CD4-positive, CD25-positive, alpha-beta regulatory T cell (primary cell): Measurements from ENCODE around the gene HEPACAM. TPM values are rescaled to one million over a fixed set of nuclear protein-coding genes. Genes with fewer than 3 reads are reported as not detected.

Experiments used
- ATAC-seq, 2 donors: fragments of 150-1000 bp; cut with Tn5 transposase; one replicate each; pipeline ENCODE4 v1.10.0; 2021; ENCODE audit warnings: low read depth in 2 of 2, moderate number of reproducible peaks in 2 of 2, moderate library complexity in 1 of 2
- DNase-seq, 3 donors: peaks; one replicate each; pipeline versions ENCODE4 v3.0.0 to v3.0.0-alpha.2; 2012 to 2022; ENCODE audit warnings: mixed read lengths in 1 of 3
- H3K27ac ChIP-seq: one replicate; pipeline ENCODE4 v1.7.0; 2013; ENCODE audit warnings: mild to moderate bottlenecking, low read length; ENCODE audit not compliant: insufficient read depth, poor library complexity, severe bottlenecking
- H3K27me3 ChIP-seq: one replicate; pipeline ENCODE4 v1.7.0; 2013; ENCODE audit warnings: low read length; ENCODE audit not compliant: control insufficient read depth, insufficient read depth
- H3K36me3 ChIP-seq: one replicate; pipeline ENCODE4 v1.7.0; 2013; ENCODE audit warnings: mild to moderate bottlenecking, low read length, moderate library complexity; ENCODE audit not compliant: control insufficient read depth, insufficient read depth
- H3K4me1 ChIP-seq: 2 replicates; pipeline ENCODE4 v1.7.0; 2013; ENCODE audit warnings: mild to moderate bottlenecking, low read length; ENCODE audit not compliant: insufficient read depth, control insufficient read depth, poor library complexity, severe bottlenecking
- H3K4me3 ChIP-seq: one replicate; pipeline ENCODE4 v1.7.0; 2013; ENCODE audit warnings: low read depth, mild to moderate bottlenecking, low read length, moderate library complexity
- H3K9me3 ChIP-seq, 2 experiments: 1 replicate in 1 of 2; 2 replicates in 1 of 2; pipeline ENCODE4 v1.7.0; 2013; ENCODE audit warnings: low read length in 2 of 2, mild to moderate bottlenecking in 1 of 2, moderate library complexity in 1 of 2; ENCODE audit not compliant: control insufficient read depth in 2 of 2
- H3K27ac Mint-ChIP-seq, 3 donors: one replicate each; pipeline ENCODE4 v1.8.0; 2020 to 2022; ENCODE audit warnings: mild to moderate bottlenecking in 3 of 3, mixed read lengths in 3 of 3, moderate library complexity in 2 of 3
- H3K27me3 Mint-ChIP-seq: one replicate; pipeline ENCODE4 v1.8.0; 2022; ENCODE audit warnings: mild to moderate bottlenecking, mixed read lengths
- H3K36me3 Mint-ChIP-seq: one replicate; pipeline ENCODE4 v1.8.0; 2020; ENCODE audit warnings: mixed read lengths
- H3K4me1 Mint-ChIP-seq, 4 donors: one replicate each; pipeline ENCODE4 v1.8.0; 2020 to 2022; ENCODE audit warnings: mixed read lengths in 4 of 4, mild to moderate bottlenecking in 1 of 4
- H3K4me3 Mint-ChIP-seq, 4 donors: one replicate each; pipeline ENCODE4 v1.8.0; 2020 to 2022; ENCODE audit warnings: mild to moderate bottlenecking in 4 of 4, mixed read lengths in 4 of 4, moderate library complexity in 3 of 4
- H3K9me3 Mint-ChIP-seq, 7 donors: one replicate each; pipeline ENCODE4 v1.8.0; 2020 to 2022; ENCODE audit warnings: mixed read lengths in 7 of 7, mild to moderate bottlenecking in 3 of 7, moderate library complexity in 2 of 7
- polyA plus RNA-seq, 4 donors: library from polyadenylated mRNA; unstranded; fragments of 300-500 nt; fragmentation: Illumina TruSeq; gene quantifications; one replicate each; pipeline ENCODE4 v1.2.3, GENCODE V29; 2021
- total RNA-seq: library from RNA; stranded (reverse); gene quantifications from one replicate; pipeline ENCODE4 v1.2.3, GENCODE V29; 2022

Gene HEPACAM
- total and polyA plus RNA-seq, 5 donors from 2014 or later = not detected

GRCh38 chr11:124928942-124929665, 6.7 kb downstream of the HEPACAM start:
- no peak for ATAC-seq
- no peak overlapping the region for H3K27ac ChIP-seq
- no peaks in the 10 kb centered on the region for H3K36me3 ChIP-seq
- Mint-ChIP-seq H3K4me1 (peaks cover 0 to 11% (median 7%) of the 10 kb centered on the region in 4 donors), H3K27ac (no peak overlapping the region), H3K4me3 (no peak overlapping the region), H3K36me3 (no peaks in the 10 kb centered on the region), H3K27me3 (no peaks in the 10 kb centered on the region), H3K9me3 (no peaks in the 10 kb centered on the region)
- H3K27me3 ChIP-seq = peaks cover 1% of the 10 kb centered on the region
- DNase-seq = no peak
- H3K4me3 ChIP-seq = no peak overlapping the region
- H3K4me1 ChIP-seq = no peaks in the 10 kb centered on the region
- no peaks in the 10 kb centered on the region for H3K9me3 ChIP-seq

GRCh38 chr11:124923296-124923695, 12.6 kb downstream of the HEPACAM start:
- H3K9me3 Mint-ChIP-seq = no peaks in the 10 kb centered on the region
- H3K27ac ChIP-seq = no peak overlapping the region
- H3K27ac Mint-ChIP-seq = peak overlapping the region in 1 of 3 donors; percentile 9
- peaks cover 13% of the 10 kb centered on the region for H3K27me3 Mint-ChIP-seq
- H3K4me1 Mint-ChIP-seq = peaks cover 0 to 26% (median 6%) of the 10 kb centered on the region in 4 donors
- H3K36me3 Mint-ChIP-seq = peaks cover 3% of the 10 kb centered on the region
- no peaks in the 10 kb centered on the region for H3K9me3 ChIP-seq
- H3K36me3 ChIP-seq = no peaks in the 10 kb centered on the region
- peaks cover 5% of the 10 kb centered on the region for H3K4me1 ChIP-seq
- peak in 1 of 2 donors; percentile 31 for ATAC-seq
- H3K27me3 ChIP-seq = no peaks in the 10 kb centered on the region
- no peak overlapping the region for H3K4me3 ChIP-seq
- H3K4me3 Mint-ChIP-seq = peak overlapping the region in 2 of 4 donors; percentile 1 to 34
- DNase-seq = peak in 1 of 3 donors; percentile 28

DNA sequence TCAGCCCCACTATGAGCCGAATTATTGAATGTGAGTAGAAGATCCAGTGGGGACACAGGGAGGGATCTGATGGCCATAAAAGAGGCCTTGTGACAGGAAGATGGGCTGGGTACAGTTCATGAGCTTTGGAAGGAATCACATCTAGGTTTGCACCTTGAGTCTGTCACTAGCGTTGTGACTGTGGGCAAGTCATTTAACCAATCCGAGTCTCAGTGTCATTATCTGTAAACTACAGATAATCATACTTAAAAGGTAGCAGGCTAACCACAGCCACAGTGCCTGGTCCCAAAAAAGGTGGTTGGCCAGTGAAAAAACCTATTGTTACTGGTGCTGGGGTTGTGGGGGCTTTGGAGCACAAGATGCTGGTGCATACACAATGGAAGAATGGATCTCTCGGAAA, 13.0 kb downstream of the HEPACAM start:
- Mint-ChIP-seq H3K27ac (peak overlapping the region in 2 of 3 donors; percentile 9 to 53), H3K4me1 (peaks cover 0 to 26% (median 6%) of the 10 kb centered on the region in 4 donors), H3K9me3 (no peaks in the 10 kb centered on the region), H3K4me3 (peak overlapping the region in 2 of 4 donors; percentile 1 to 18), H3K36me3 (peaks cover 3% of the 10 kb centered on the region), H3K27me3 (peaks cover 13% of the 10 kb centered on the region)
- Histone ChIP-seq H3K4me1 (peaks cover 5% of the 10 kb centered on the region), H3K36me3 (no peaks in the 10 kb centered on the region), H3K9me3 (no peaks in the 10 kb centered on the region), H3K27me3 (no peaks in the 10 kb centered on the region), H3K27ac (no peak overlapping the region), H3K4me3 (no peak overlapping the region)
- ATAC-seq (no peak), DNase-seq (no peak)

- Histone ChIP-seq H3K27ac (no peak overlapping the region), H3K36me3 (no peaks in the 10 kb centered on the region), H3K4me1 (peaks cover 5% of the 10 kb centered on the region), H3K4me3 (peak overlapping the region; percentile 18), H3K9me3 (no peaks in the 10 kb centered on the region), H3K27me3 (no peaks in the 10 kb centered on the region)
- H3K9me3 Mint-ChIP-seq = no peaks in the 10 kb centered on the region
- ATAC-seq = peak; percentile 76 to 78
- peak overlapping the region; percentile 55 to 81 (median 78) for H3K4me3 Mint-ChIP-seq
- H3K4me1 Mint-ChIP-seq = peaks cover 0 to 26% (median 6%) of the 10 kb centered on the region in 4 donors
- peak overlapping the region in 2 of 3 donors; percentile 16 to 40 for H3K27ac Mint-ChIP-seq
- peak; percentile 50 to 80 (median 69) for DNase-seq
- H3K36me3 Mint-ChIP-seq = peaks cover 3% of the 10 kb centered on the region
- peaks cover 16% of the 10 kb centered on the region for H3K27me3 Mint-ChIP-seq
Measured at GRCh38 chr11:124920870-124921609, 14.8 kb downstream of the HEPACAM start.

GRCh38 chr11:124920356-124920755, 15.5 kb downstream of the HEPACAM start:
- H3K27ac Mint-ChIP-seq = peak overlapping the region in 1 of 3 donors; percentile 40
- H3K4me1 Mint-ChIP-seq = peaks cover 0 to 26% (median 6%) of the 10 kb centered on the region in 4 donors
- peak overlapping the region; percentile 55 to 81 (median 78) for H3K4me3 Mint-ChIP-seq
- Histone ChIP-seq H3K27me3 (no peaks in the 10 kb centered on the region), H3K36me3 (no peaks in the 10 kb centered on the region), H3K4me1 (peaks cover 5% of the 10 kb centered on the region), H3K27ac (no peak overlapping the region), H3K9me3 (no peaks in the 10 kb centered on the region), H3K4me3 (peak overlapping the region; percentile 18)
- ATAC-seq (no peak), DNase-seq (no peak)
- H3K9me3 Mint-ChIP-seq = peaks cover 0 to 2% (median 0%) of the 10 kb centered on the region in 7 donors
- peaks cover 3% of the 10 kb centered on the region for H3K36me3 Mint-ChIP-seq
- H3K27me3 Mint-ChIP-seq = peaks cover 21% of the 10 kb centered on the region

- peaks cover 3% of the 10 kb centered on the region for H3K36me3 Mint-ChIP-seq
- Histone ChIP-seq H3K9me3 (no peaks in the 10 kb centered on the region), H3K27me3 (no peaks in the 10 kb centered on the region), H3K27ac (no peak overlapping the region), H3K4me1 (peaks cover 5% of the 10 kb centered on the region), H3K4me3 (no peak overlapping the region), H3K36me3 (no peaks in the 10 kb centered on the region)
- H3K9me3 Mint-ChIP-seq = peaks cover 0 to 6% (median 0%) of the 10 kb centered on the region in 7 donors
- ATAC-seq (no peak), DNase-seq (no peak)
- H3K27me3 Mint-ChIP-seq = peaks cover 21% of the 10 kb centered on the region
- H3K4me3 Mint-ChIP-seq = peak overlapping the region in 2 of 4 donors; percentile 29 to 55
- H3K27ac Mint-ChIP-seq = peak overlapping the region in 1 of 3 donors; percentile 40
- peaks cover 0 to 26% (median 5%) of the 10 kb centered on the region in 4 donors for H3K4me1 Mint-ChIP-seq
Measured at GRCh38 chr11:124919898-124920297, 15.9 kb downstream of the HEPACAM start.

GRCh38 chr11:124918950-124919349, 16.9 kb downstream of the HEPACAM start, which contains the start of gene HEPN1:
TSS of gene HEPN1 (plus strand) at chr11:124919250.
- Mint-ChIP-seq H3K9me3 (peaks cover 0 to 6% (median 0%) of the 10 kb centered on the region in 7 donors), H3K27me3 (peaks cover 25% of the 10 kb centered on the region), H3K27ac (peak within 1 kb of the TSS in 2 of 3 donors; percentile 12 to 40), H3K36me3 (peaks cover 3% of the 10 kb centered on the region), H3K4me3 (peak within 1 kb of the TSS in 2 of 4 donors; percentile 5 to 44), H3K4me1 (peaks cover 0 to 25% (median 5%) of the 10 kb centered on the region in 4 donors)
- H3K27ac ChIP-seq = no peak within 1 kb of the TSS
- peaks cover 5% of the 10 kb centered on the region for H3K4me1 ChIP-seq
- H3K36me3 ChIP-seq = no peaks in the 10 kb centered on the region
- H3K4me3 ChIP-seq = no peak within 1 kb of the TSS
- no peaks in the 10 kb centered on the region for H3K27me3 ChIP-seq
- no peaks in the 10 kb centered on the region for H3K9me3 ChIP-seq
- DNase-seq (no peak), ATAC-seq (no peak)
